Glomerular visceral epithelial cell (primary cell): Measurements from ENCODE around the gene SNX33.

Source experiments
- DNase-seq: peaks from one replicate; pipeline ENCODE4 v3.0.0-alpha.2; 2016; ENCODE audit errors: extremely low spot score

SNX33 gene

GRCh38 chr15:75641603-75642002, 6.1 kb upstream of the SNX33 start:
- no peak for DNase-seq

- no peak for DNase-seq
Measured at GRCh38 chr15:75644376-75644775, 3.3 kb upstream of the SNX33 start.

GRCh38 chr15:75646112-75646943, 1.4 kb upstream of the SNX33 start:
- DNase-seq = no peak

- DNase-seq = no peak
Measured at GRCh38 chr15:75646944-75647364, 758 bp upstream of the SNX33 start.

GRCh38 chr15:75648156-75649000, 666 bp downstream of the SNX33 start:
- peak; percentile 40 for DNase-seq

- no peak for DNase-seq
Measured at GRCh38 chr15:75649045-75649761, 1.5 kb downstream of the SNX33 start.

- no peak for DNase-seq
Measured at GRCh38 chr15:75649848-75650247, 2.1 kb downstream of the SNX33 start.

- peak; percentile 44 for DNase-seq
Measured at GRCh38 chr15:75650908-75651809, 3.4 kb downstream of the SNX33 start.

GRCh38 chr15:75651810-75652543, 4.3 kb downstream of the SNX33 start:
- DNase-seq = no peak

GRCh38 chr15:75653347-75653913, 5.7 kb downstream of the SNX33 start:
- DNase-seq = no peak

GRCh38 chr15:75654201-75654907, 6.6 kb downstream of the SNX33 start:
- DNase-seq = no peak

- DNase-seq = no peak
Measured at GRCh38 chr15:75655931-75656330, 8.2 kb downstream of the SNX33 start.

GRCh38 chr15:75656331-75656730, 8.6 kb downstream of the SNX33 start:
- DNase-seq = no peak

- no peak for DNase-seq
Measured at GRCh38 chr15:75656813-75657212, 9.1 kb downstream of the SNX33 start.

GRCh38 chr15:75659141-75659771, 11.5 kb downstream of the SNX33 start:
- no peak for DNase-seq

GRCh38 chr15:75659928-75660645, 12.4 kb downstream of the SNX33 start:
- DNase-seq = no peak

GRCh38 chr15:75661100-75661755, 13.5 kb downstream of the SNX33 start:
- DNase-seq = peak; percentile 95

- DNase-seq = no peak
Measured at GRCh38 chr15:75661756-75662140, 14.0 kb downstream of the SNX33 start.
